Spleen (tissue), 11 donors: ENCODE measurements around the gene C11orf71. TPM values are rescaled to one million over a fixed set of nuclear protein-coding genes. Genes with fewer than 3 reads are reported as not detected.

Experiments used
- DNase-seq: peaks from one replicate; pipeline ENCODE4 v3.0.0-alpha.2; 2020
- H3K27ac ChIP-seq, 8 donors: fragments of 200-600 bp; sonication (generic) in 7 of 8; 1 replicate in 4 of 8; 2 replicates in 4 of 8; pipeline versions ENCODE4 v1.5.0 to v1.8.0; 2016 to 2021; ENCODE audit warnings: inconsistent platforms in 4 of 8, mild to moderate bottlenecking in 4 of 8, moderate library complexity in 1 of 8
- H3K27me3 ChIP-seq, 7 donors: fragments of 200-600 bp; sonication (generic) in 6 of 7; replicated peaks in 1 of 7; 1 replicate in 4 of 7; 2 replicates in 3 of 7; pipeline versions ENCODE4 v1.5.0 to v1.8.0; 2016 to 2021; ENCODE audit warnings: inconsistent platforms in 3 of 7, mild to moderate bottlenecking in 1 of 7
- H3K36me3 ChIP-seq, 6 donors: fragments of 200-600 bp; sonication (generic) in 5 of 6; 1 replicate in 4 of 6; 2 replicates in 2 of 6; pipeline versions ENCODE4 v1.5.0 to v1.8.0; 2016 to 2021; ENCODE audit warnings: inconsistent platforms in 2 of 6
- H3K4me1 ChIP-seq, 6 donors: fragments of 200-600 bp; sonication (generic) in 5 of 6; 1 replicate in 3 of 6; 2 replicates in 3 of 6; pipeline versions ENCODE4 v1.5.0 to v1.8.0; 2016 to 2021; ENCODE audit warnings: inconsistent platforms in 3 of 6
- H3K4me3 ChIP-seq, 8 donors: fragments of 200-600 bp; sonication (generic) in 7 of 8; 1 replicate in 4 of 8; 2 replicates in 4 of 8; pipeline versions ENCODE4 v1.5.0 to v1.8.0; 2016 to 2021; ENCODE audit warnings: inconsistent platforms in 4 of 8, mild to moderate bottlenecking in 4 of 8, moderate library complexity in 2 of 8
- H3K9me3 ChIP-seq, 8 donors: fragments of 200-600 bp; sonication (generic) in 7 of 8; 1 replicate in 4 of 8; 2 replicates in 4 of 8; pipeline versions ENCODE4 v1.5.0 to v1.8.0; 2016 to 2021; ENCODE audit warnings: inconsistent platforms in 4 of 8
- POLR2A ChIP-seq, 3 donors: fragments of 450-650 bp; IDR thresholded peaks; one replicate each; pipeline ENCODE4 v1.5.1; 2017; ENCODE audit warnings: antibody characterized with exemption in 3 of 3, mild to moderate bottlenecking in 1 of 3
- POLR2AphosphoS5 ChIP-seq, 3 donors: sonication (generic); formaldehyde crosslinking; IDR thresholded peaks; one replicate each; pipeline ENCODE4 v1.5.1; 2017; ENCODE audit warnings: antibody characterized with exemption in 3 of 3
- WGBS, 5 donors: extraction: QIAGEN DNeasy Blood & Tissue Kit in 3 of 5; methylation state at CpG; one replicate each; pipeline versions ENCODE4 v1.1.5 to v1.1.7; 2013 to 2018; 5-methylcytosine and 5-hydroxymethylcytosine counted together
- intact Hi-C: fragments of 100-400 bp; cut with DNase I; formaldehyde crosslinking; loops from one replicate; pipeline ENCODE4 v1.15.0; 2023; ENCODE audit warnings: low total_unique reads
- polyA plus RNA-seq, 3 donors: library from polyadenylated mRNA; stranded (reverse); fragments of 200-250 nt; gene quantifications; one replicate each; pipeline ENCODE4 v1.2.1, GENCODE V29; 2013
- total RNA-seq, 7 donors: library from RNA; depleted of rRNA in 3 of 7; stranded (reverse); fragments of >200 nt in 3 of 7; fragmentation: NEBNext Ultra II Directional in 4 of 7; extraction: Animal tissue kit (Norgen Biotek cat#: 25700) in 4 of 7; gene quantifications; one replicate each; pipeline versions ENCODE4 v1.1.0 to v1.2.1, GENCODE V29; 2016 to 2021
- TF ChIP-seq, protein P1 (sequence below), 11 experiments: fragments of 200-600 bp in 7 of 11; fragments of 450-650 bp in 4 of 11; sonication (generic) in 4 of 11; IDR thresholded peaks in 8 of 11; conservative IDR thresholded peaks in 3 of 11; 1 replicate in 7 of 11; 2 replicates in 4 of 11; pipeline versions ENCODE4 v1.4.0 to v1.8.0; 2016 to 2021; ENCODE audit warnings: antibody characterized with exemption in 11 of 11, inconsistent platforms in 4 of 11, mild to moderate bottlenecking in 1 of 11
- donor health status: healthy with polysubstance abuse.
- donor health status: DM: no; HTN: no; CAD: no; lungs with moderate emphysema.
- donor health status: DM: no; HTN: no; CAD: no.
- donor health status: Bipolar disorder and iron deficiency.
- donor health status: healthy.
- donor health status: DM: no; HTN: no; CAD: no.
- donor health status: DM: yes; HTN: yes; CAD: no.

Gene C11orf71
- total and polyA plus RNA-seq, 10 donors = 6.9 to 15.2 (median 11.1) TPM

DNA sequence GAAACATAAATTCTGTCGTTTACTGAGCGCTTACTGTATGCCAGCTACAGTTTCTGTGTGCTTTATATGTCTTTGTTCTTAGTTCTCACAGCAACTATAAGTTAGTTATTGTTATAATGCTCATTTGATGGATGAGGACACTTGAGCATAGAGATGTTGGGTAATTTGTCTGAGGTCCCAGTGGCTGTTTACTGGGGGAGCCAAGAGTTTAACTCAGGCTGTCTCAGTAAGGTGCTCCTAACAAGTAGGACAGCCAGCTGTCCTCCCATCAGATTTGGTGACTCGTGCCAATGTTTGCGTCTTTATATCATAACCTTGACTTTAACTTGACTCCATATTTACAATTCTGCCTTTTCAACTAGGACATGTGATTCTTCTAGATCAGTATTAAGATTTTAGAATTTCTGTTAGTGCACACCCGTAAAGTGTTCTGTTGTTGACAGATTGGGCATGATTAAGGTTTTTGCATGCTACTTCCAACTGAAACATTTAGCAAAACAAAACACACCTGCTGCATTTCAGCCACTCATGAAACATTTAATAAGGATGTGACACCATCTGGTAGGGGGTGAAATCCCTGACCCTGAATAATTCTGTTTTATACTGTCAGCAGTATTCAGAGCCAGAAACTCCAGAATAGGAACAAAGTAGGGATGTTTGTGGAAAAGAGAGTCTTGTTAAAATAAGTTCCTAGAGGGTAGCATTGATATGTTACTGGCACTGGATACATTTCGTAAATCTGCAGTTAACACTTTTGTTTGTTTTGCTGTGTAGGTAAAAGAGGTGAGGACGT, 40.9 kb upstream of the C11orf71 start:
- H3K9me3 ChIP-seq = no peaks in the 10 kb centered on the region
- peaks cover 4 to 38% (median 32%) of the 10 kb centered on the region in 6 donors for H3K4me1 ChIP-seq
- 65 to 81% (median 68%) methylated on average over 7 of the region's 7 CpGs for WGBS, 5 donors
- H3K4me3 ChIP-seq = peak overlapping the region in 4 of 8 donors; percentile 80 to 95 (median 89)
- peaks cover 0 to 26% (median 10%) of the 10 kb centered on the region in 6 donors for H3K36me3 ChIP-seq
- DNase-seq = no peak
- H3K27me3 ChIP-seq = no peaks in the 10 kb centered on the region
- no peak for TF ChIP-seq POLR2A (IDR thresholded peaks at IDR 0.05)
- TF ChIP-seq, protein P1, sequence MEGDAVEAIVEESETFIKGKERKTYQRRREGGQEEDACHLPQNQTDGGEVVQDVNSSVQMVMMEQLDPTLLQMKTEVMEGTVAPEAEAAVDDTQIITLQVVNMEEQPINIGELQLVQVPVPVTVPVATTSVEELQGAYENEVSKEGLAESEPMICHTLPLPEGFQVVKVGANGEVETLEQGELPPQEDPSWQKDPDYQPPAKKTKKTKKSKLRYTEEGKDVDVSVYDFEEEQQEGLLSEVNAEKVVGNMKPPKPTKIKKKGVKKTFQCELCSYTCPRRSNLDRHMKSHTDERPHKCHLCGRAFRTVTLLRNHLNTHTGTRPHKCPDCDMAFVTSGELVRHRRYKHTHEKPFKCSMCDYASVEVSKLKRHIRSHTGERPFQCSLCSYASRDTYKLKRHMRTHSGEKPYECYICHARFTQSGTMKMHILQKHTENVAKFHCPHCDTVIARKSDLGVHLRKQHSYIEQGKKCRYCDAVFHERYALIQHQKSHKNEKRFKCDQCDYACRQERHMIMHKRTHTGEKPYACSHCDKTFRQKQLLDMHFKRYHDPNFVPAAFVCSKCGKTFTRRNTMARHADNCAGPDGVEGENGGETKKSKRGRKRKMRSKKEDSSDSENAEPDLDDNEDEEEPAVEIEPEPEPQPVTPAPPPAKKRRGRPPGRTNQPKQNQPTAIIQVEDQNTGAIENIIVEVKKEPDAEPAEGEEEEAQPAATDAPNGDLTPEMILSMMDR (IDR thresholded peaks at IDR 0.05 in 8 of 11, conservative IDR thresholded peaks at IDR 0.05 in 3 of 11) = no peak
- TF ChIP-seq POLR2AphosphoS5 (IDR thresholded peaks at IDR 0.05) = no peak
- intact Hi-C loops = no loop called here
- H3K27ac ChIP-seq = peak overlapping the region in 7 of 8 donors; percentile 21 to 90 (median 86)

DNA sequence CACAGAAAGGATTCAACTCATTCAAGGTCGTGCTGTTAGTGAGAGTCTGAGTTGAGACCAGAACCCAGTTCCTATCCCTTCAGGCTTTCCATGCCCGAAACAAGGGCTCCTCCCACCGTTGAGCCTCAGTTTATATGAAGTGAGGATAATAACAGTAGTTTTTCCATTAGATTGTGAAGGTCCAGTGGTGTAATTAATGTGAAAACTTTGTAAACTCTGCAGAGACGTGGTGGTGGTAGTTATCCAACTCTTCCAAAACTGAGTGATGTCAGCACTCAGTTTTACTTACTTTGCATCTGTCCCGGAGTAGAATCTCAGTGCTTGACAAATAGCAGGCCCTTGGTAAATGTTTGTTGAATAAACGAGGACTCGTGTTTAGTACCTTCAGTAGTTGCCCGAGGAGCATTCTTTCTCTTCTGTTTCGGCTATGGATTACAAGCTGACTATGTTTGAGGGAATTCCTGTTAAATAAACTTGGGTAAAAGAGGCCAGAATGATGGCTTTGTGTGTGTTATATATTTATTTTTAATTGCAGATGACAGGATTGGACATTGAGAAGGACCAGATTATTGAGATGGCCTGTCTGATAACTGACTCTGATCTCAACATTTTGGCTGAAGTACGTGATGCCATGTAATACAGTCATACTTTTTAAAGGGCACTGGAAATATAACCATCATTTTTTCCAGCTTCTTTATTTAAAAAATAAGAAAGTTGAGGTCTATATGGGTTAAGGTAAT, 40.0 kb upstream of the C11orf71 start:
- TF ChIP-seq, protein P1 (IDR thresholded peaks at IDR 0.05 in 8 of 11, conservative IDR thresholded peaks at IDR 0.05 in 3 of 11) = no peak
- H3K27ac ChIP-seq = peak overlapping the region; percentile 67 to 90 (median 86)
- H3K36me3 ChIP-seq = peaks cover 0 to 17% (median 10%) of the 10 kb centered on the region in 6 donors
- H3K4me1 ChIP-seq = peaks cover 4 to 38% (median 32%) of the 10 kb centered on the region in 6 donors
- intact Hi-C loops = no loop called here
- 20 to 38% (median 30%) methylated on average over 10 of the region's 10 CpGs for WGBS, 5 donors
- H3K9me3 ChIP-seq = no peaks in the 10 kb centered on the region
- H3K27me3 ChIP-seq = no peaks in the 10 kb centered on the region
- DNase-seq = no peak
- peak overlapping the region; percentile 78 to 95 (median 84) for H3K4me3 ChIP-seq

DNA sequence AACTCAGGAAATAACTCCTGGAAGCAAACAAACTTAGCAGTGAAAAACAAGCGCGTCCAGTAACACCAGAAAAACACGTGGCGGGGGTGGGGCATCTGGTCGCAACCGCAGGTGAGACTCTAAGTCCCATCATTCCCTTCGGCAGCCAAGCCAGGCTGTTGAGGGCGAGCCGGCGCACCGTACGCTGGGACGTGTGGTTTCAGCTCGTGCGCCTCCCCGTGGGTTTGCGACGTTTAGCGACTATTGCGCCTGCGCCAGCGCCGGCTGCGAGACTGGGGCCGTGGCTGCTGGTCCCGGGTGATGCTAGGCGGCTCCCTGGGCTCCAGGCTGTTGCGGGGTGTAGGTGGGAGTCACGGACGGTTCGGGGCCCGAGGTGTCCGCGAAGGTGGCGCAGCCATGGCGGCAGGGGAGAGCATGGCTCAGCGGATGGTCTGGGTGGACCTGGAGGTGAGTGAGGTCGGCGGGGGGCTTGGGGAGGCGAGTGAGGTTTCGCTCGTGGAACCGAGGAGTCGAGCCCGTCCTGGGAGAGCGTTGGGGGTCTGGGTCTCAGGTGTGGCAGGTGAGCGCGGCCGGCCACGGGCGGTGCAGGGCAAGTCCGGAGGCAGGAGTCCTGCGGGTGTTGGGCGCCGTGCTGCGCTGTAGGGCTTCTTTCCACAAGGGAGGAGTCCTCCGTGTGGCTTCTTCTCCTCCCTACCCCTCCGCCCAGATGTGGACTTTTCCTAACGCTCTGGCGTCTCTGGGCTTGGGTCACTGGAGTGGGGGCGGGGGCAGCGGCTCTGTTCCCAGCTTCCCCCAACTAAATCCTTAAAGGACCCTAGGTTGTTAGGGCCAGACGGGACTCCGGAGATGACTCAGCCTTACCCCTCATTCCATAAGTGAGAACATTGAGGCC, 39.2 kb upstream of the C11orf71 start, which contains the start of gene REXO2:
Gene REXO2 (plus strand): TSS at position 239 of the 892 bp plus-strand sequence. CDS start 62 bp downstream, at position 301.
- Histone ChIP-seq H3K9me3 (no peaks in the 10 kb centered on the region), H3K27me3 (no peaks in the 10 kb centered on the region), H3K36me3 (peaks cover 0 to 9% (median 4%) of the 10 kb centered on the region in 6 donors), H3K27ac (peak within 1 kb of the TSS; percentile 67 to 90 (median 86)), H3K4me1 (peaks cover 4 to 38% (median 31%) of the 10 kb centered on the region in 6 donors), H3K4me3 (peak within 1 kb of the TSS; percentile 78 to 95 (median 84))
- TF ChIP-seq, protein P1 (IDR thresholded peaks at IDR 0.05 in 8 of 11, conservative IDR thresholded peaks at IDR 0.05 in 3 of 11) = peak in 7 of 11 experiments; percentile 31 to 58 (median 43)
- TF ChIP-seq POLR2AphosphoS5 (IDR thresholded peaks at IDR 0.05) = peak; percentile 97 to 98 (median 97)
- TF ChIP-seq POLR2A (IDR thresholded peaks at IDR 0.05) = peak in 2 of 3 donors; percentile 52 to 78
- peak; percentile 98 for DNase-seq
- 0 to 1% (median 0%) methylated on average over 38 to 64 of the region's 64 CpGs for WGBS, 5 donors
- intact Hi-C loops = no loop called here
